Measurements from ENCODE around the gene SMPD3. TPM values are rescaled to one million over a fixed set of nuclear protein-coding genes. Genes with fewer than 3 reads are reported as not detected.
"Not testable (repeated sequence)": the region's sequence is repeated elsewhere in the genome, so short reads cannot be mapped to it uniquely, and the experiment has no call there.

The SMPD3 gene
- 1 to 10 TPM in 1 of 4 donors, under 1 TPM in 3; 0.20 to 3.3 (median 0.63) TPM for total RNA-seq

GRCh38 chr16:68448360-68448970, at the start of gene SMPD3:
Gene SMPD3, minus strand, starts transcription at chr16:68448508. Its CDS starts 76,327 bp downstream, at chr16:68372181.
- Histone ChIP-seq H3K27me3 (peaks cover 0 to 37% of the 10 kb centered on the region in 2 donors), H3K4me1 (peaks cover 0 to 28% (median 12%) of the 10 kb centered on the region in 4 donors), H3K4me3 (peak within 1 kb of the TSS; percentile 16 to 61 (median 52)), H3K9me3 (no peaks in the 10 kb centered on the region), H3K36me3 (no peaks in the 10 kb centered on the region), H3K27ac (no peak within 1 kb of the TSS)
- DNase-seq (ENCODE audit: low spot score in 2 of 2): peak; percentile 77 to 85
- WGBS, 2 donors: 1 to 3% methylated on average over 29 to 36 of the region's 59 CpGs
- peak; percentile 26 to 46 for TF ChIP-seq EP300 (IDR thresholded peaks at IDR 0.05)
- TF ChIP-seq CTCF (IDR thresholded peaks at IDR 0.05): peak in 1 of 5 experiments; percentile 26
- peak in 1 of 2 donors; percentile 49 for TF ChIP-seq POLR2A (IDR thresholded peaks at IDR 0.05)

GRCh38 chr16:68496689-68497088, 48.4 kb upstream of the SMPD3 start:
- no peak for DNase-seq (ENCODE audit: low spot score in 2 of 2)
- TF ChIP-seq CTCF (IDR thresholded peaks at IDR 0.05) (no peak), POLR2A (IDR thresholded peaks at IDR 0.05) (no peak), EP300 (IDR thresholded peaks at IDR 0.05) (no peak)

GRCh38 chr16:68494261-68494660, 46.0 kb upstream of the SMPD3 start:
- H3K27me3 ChIP-seq; H3K27ac ChIP-seq; DNase-seq (ENCODE audit: low spot score in 2 of 2); H3K36me3 ChIP-seq; H3K4me3 ChIP-seq; H3K9me3 ChIP-seq; H3K4me1 ChIP-seq: not testable (repeated sequence)
- WGBS, 2 donors: 88 to 89% methylated on average over 5 of the region's 5 CpGs

More at GRCh38 chr16:68496689-68497088, 48.4 kb upstream of the SMPD3 start:
- H3K9me3 ChIP-seq: no peaks in the 10 kb centered on the region
- no peaks in the 10 kb centered on the region for H3K27me3 ChIP-seq
- 72 to 73% methylated on average over 8 of the region's 8 CpGs for WGBS, 2 donors
- H3K4me1 ChIP-seq: no peaks in the 10 kb centered on the region
- H3K36me3 ChIP-seq: no peaks in the 10 kb centered on the region
- no peak overlapping the region for H3K4me3 ChIP-seq
- no peak overlapping the region for H3K27ac ChIP-seq

GRCh38 chr16:68493412-68494070, 45.2 kb upstream of the SMPD3 start:
- Histone ChIP-seq H3K27me3 (no peaks in the 10 kb centered on the region), H3K4me1 (no peaks in the 10 kb centered on the region), H3K27ac (peak overlapping the region in 1 of 4 donors; percentile 45), H3K36me3 (no peaks in the 10 kb centered on the region), H3K4me3 (no peak overlapping the region), H3K9me3 (no peaks in the 10 kb centered on the region)
- TF ChIP-seq POLR2A (IDR thresholded peaks at IDR 0.05) (no peak), CTCF (IDR thresholded peaks at IDR 0.05) (no peak), EP300 (IDR thresholded peaks at IDR 0.05) (no peak)
- DNase-seq (ENCODE audit: low spot score in 2 of 2): no peak
- 75 to 96% methylated on average over 3 to 4 of the region's 5 CpGs for WGBS, 2 donors

- Histone ChIP-seq H3K9me3 (no peaks in the 10 kb centered on the region), H3K27me3 (no peaks in the 10 kb centered on the region), H3K4me3 (no peak overlapping the region), H3K4me1 (no peaks in the 10 kb centered on the region), H3K27ac (peak overlapping the region in 1 of 4 donors; percentile 45), H3K36me3 (no peaks in the 10 kb centered on the region)
- WGBS, 2 donors: 74 to 91% methylated on average over 3 to 5 of the region's 6 CpGs
- TF ChIP-seq EP300 (IDR thresholded peaks at IDR 0.05) (no peak), POLR2A (IDR thresholded peaks at IDR 0.05) (no peak), CTCF (IDR thresholded peaks at IDR 0.05) (no peak)
- DNase-seq (ENCODE audit: low spot score in 2 of 2): no peak
Measured at GRCh38 chr16:68492543-68493411, 44.5 kb upstream of the SMPD3 start.
